Measurements from ENCODE around the gene ARMC2.
A peak's percentile ranks its signal among the peaks of the same experiment; 100 is the strongest.
"Not testable (repeated sequence)": the region's sequence is repeated elsewhere in the genome, so short reads cannot be mapped to it uniquely, and the experiment has no call there.

The ARMC2 gene

GRCh38 chr6:108969776-108970175 lies 121.6 kb downstream of the ARMC2 start:
- TF ChIP-seq CTCF (IDR thresholded peaks at IDR 0.05; ENCODE audit: low read depth, low read length, missing control alignments): no peak
- H3K36me3 ChIP-seq (replicated peaks): no peaks in the 10 kb centered on the region
- no peak overlapping the region for H3K4me3 ChIP-seq (ENCODE audit: low read depth, low read length)
- DNase-seq: peak; percentile 7
- no peak overlapping the region for H3K27ac ChIP-seq
- in situ Hi-C loops (cut with HindIII; ENCODE audit: low pct_ligation_motif_present, low sequenced_read_pairs): no loop called here
- H3K27me3 ChIP-seq (replicated peaks): no peaks in the 10 kb centered on the region

- TF ChIP-seq CTCF (IDR thresholded peaks at IDR 0.05; ENCODE audit: low read depth, low read length, missing control alignments): no peak
- no peak overlapping the region for H3K27ac ChIP-seq
- no peaks in the 10 kb centered on the region for H3K27me3 ChIP-seq (replicated peaks)
- no peak overlapping the region for H3K4me3 ChIP-seq (ENCODE audit: low read depth, low read length)
- DNase-seq: no peak
- no peaks in the 10 kb centered on the region for H3K36me3 ChIP-seq (replicated peaks)
- in situ Hi-C loops (cut with HindIII; ENCODE audit: low pct_ligation_motif_present, low sequenced_read_pairs): no loop called here
Measured at GRCh38 chr6:108974201-108974600, 126.0 kb downstream of the ARMC2 start.

- H3K36me3 ChIP-seq (replicated peaks); H3K27ac ChIP-seq; DNase-seq; in situ Hi-C loops (cut with HindIII; ENCODE audit: low pct_ligation_motif_present, low sequenced_read_pairs); H3K27me3 ChIP-seq (replicated peaks); H3K4me3 ChIP-seq (ENCODE audit: low read depth, low read length): not testable (repeated sequence)
Measured at GRCh38 chr6:108978638-108979037, 130.4 kb downstream of the ARMC2 start.

- in situ Hi-C loops (cut with HindIII; ENCODE audit: low pct_ligation_motif_present, low sequenced_read_pairs): no loop called here
- no peak for TF ChIP-seq CTCF (IDR thresholded peaks at IDR 0.05; ENCODE audit: low read depth, low read length, missing control alignments)
- Histone ChIP-seq H3K27me3 (replicated peaks) (no peaks in the 10 kb centered on the region), H3K4me3 (ENCODE audit: low read depth, low read length) (no peak overlapping the region), H3K36me3 (replicated peaks) (peaks cover 5% of the 10 kb centered on the region), H3K27ac (no peak overlapping the region)
- DNase-seq: no peak
Measured at GRCh38 chr6:108982154-108983113, 134.2 kb downstream of the ARMC2 start.

- no peaks in the 10 kb centered on the region for H3K27me3 ChIP-seq (replicated peaks)
- no peak for DNase-seq
- peaks cover 5% of the 10 kb centered on the region for H3K36me3 ChIP-seq (replicated peaks)
- H3K4me3 ChIP-seq (ENCODE audit: low read depth, low read length): no peak overlapping the region
- TF ChIP-seq CTCF (IDR thresholded peaks at IDR 0.05; ENCODE audit: low read depth, low read length, missing control alignments): no peak
- in situ Hi-C loops (cut with HindIII; ENCODE audit: low pct_ligation_motif_present, low sequenced_read_pairs): no loop called here
- no peak overlapping the region for H3K27ac ChIP-seq
Measured at GRCh38 chr6:108983151-108983550, 134.9 kb downstream of the ARMC2 start.

- DNase-seq: no peak
- in situ Hi-C loops (cut with HindIII; ENCODE audit: low pct_ligation_motif_present, low sequenced_read_pairs): no loop called here
- no peak for TF ChIP-seq CTCF (IDR thresholded peaks at IDR 0.05; ENCODE audit: low read depth, low read length, missing control alignments)
- no peaks in the 10 kb centered on the region for H3K27me3 ChIP-seq (replicated peaks)
- H3K36me3 ChIP-seq (replicated peaks): peaks cover 11% of the 10 kb centered on the region
- no peak overlapping the region for H3K4me3 ChIP-seq (ENCODE audit: low read depth, low read length)
- no peak overlapping the region for H3K27ac ChIP-seq
Measured at GRCh38 chr6:108985301-108985700, 137.1 kb downstream of the ARMC2 start.

Data from brain microvascular endothelial cell (primary cell).